Stimulated activated CD8-positive, alpha-beta memory T cell treated with anti-CD3 and anti-CD28 coated beads, Interleukin-2, amount 100 ng/mL, for 48 hours (primary cell): Measurements from ENCODE around the gene ABCA7.

Experiments used
- DNase-seq, 2 donors: peaks; one replicate each; pipeline ENCODE4 v3.0.0-alpha.2; 2020; ENCODE audit warnings: low read depth in 2 of 2

ABCA7 gene

GRCh38 chr19:1055886-1056620 is 16.1 kb downstream of the ABCA7 start:
- DNase-seq: no peak

GRCh38 chr19:1057176-1057855 is 17.4 kb downstream of the ABCA7 start:
- no peak for DNase-seq

GRCh38 chr19:1058112-1058511 is 18.2 kb downstream of the ABCA7 start:
- no peak for DNase-seq

DNA sequence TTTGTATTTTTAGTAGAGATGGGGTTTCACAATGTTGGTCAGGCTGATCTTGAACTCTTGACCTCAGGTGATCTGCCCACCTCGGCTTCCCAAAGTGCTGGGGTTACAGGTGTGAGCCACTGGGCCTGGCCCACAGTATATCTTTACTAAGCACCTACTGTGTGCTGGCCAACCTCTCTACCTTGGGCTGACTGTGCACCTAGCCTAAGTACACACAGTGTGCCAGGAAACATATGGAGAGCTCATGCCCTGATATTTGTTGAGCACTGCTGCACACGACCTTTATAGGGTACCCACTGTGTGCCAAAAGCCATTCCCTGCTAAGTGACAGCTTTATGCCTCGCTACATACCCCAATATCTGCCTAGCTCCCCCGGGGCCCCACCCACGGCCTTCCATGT is 20.8 kb downstream of the ABCA7 start:
- no peak for DNase-seq

GRCh38 chr19:1061987-1062386 is 22.1 kb downstream of the ABCA7 start:
- no peak for DNase-seq

- no peak for DNase-seq
Observed at GRCh38 chr19:1062387-1063029, 22.6 kb downstream of the ABCA7 start.

DNA sequence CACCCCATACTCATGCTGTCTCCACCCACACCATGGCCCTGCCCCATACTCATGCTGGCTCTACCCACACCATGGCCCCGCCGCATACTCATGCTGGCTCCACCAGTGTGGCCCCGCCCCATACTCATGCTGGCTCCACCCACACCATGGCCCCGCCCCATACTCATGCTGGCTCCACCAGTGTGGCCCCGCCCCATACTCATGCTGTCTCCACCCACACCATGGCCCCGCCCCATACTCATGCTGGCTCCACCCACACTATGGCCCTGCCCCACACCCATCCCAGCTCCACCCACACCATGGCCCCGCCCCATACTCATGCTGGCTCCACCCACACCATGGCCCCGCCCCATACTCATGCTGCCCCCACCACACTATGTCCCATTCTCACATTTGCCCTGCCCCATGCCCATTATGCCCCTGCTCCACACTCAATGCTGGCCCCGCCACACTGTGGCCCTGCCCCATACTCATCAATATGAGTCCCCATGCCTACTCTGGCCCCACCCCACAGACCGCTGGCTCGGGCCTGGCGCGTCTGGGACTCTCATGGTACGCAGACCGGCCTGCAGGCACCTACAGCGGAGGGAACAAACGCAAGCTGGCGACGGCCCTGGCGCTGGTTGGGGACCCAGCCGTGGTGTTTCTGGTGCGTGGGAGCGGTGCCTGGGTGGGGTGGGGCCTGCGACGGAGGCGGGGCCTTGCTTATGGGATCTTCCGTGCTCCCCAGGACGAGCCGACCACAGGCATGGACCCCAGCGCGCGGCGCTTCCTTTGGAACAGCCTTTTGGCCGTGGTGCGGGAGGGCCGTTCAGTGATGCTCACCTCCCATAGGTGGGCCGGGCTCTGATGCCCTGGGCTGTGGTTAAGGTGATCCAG is 23.4 kb downstream of the ABCA7 start:
- DNase-seq: peak in 1 of 2 donors; percentile 62

GRCh38 chr19:1063909-1064660 is 24.2 kb downstream of the ABCA7 start:
- DNase-seq: no peak

DNA sequence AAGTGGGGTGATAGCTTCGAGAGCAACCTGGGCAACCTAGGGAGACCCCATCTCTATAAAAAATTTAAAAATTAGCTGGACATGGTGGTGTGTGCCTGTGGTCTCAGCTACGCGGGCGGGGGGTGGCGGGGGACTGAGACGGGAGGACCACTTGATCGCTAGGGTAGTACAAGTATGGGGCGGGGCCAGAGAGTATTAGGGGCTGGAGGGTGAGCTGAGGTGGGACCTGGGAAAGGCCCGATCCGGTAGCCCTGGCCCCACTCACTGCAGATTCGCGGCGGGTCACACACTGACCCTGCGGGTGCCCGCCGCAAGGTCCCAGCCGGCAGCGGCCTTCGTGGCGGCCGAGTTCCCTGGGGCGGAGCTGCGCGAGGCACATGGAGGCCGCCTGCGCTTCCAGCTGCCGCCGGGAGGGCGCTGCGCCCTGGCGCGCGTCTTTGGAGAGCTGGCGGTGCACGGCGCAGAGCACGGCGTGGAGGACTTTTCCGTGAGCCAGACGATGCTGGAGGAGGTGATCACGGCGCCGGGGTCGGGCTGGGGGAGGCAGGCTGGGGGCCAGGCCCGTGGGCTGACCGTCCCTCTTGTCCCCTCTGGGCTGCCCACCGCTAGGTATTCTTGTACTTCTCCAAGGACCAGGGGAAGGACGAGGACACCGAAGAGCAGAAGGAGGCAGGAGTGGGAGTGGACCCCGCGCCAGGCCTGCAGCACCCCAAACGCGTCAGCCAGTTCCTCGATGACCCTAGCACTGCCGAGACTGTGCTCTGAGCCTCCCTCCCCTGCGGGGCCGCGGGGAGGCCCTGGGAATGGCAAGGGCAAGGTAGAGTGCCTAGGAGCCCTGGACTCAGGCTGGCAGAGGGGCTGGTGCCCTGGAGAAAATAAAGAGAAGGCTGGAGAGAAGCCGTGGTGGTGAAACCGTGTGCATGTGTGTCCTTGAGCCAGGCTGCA is 25.0 kb downstream of the ABCA7 start:
- DNase-seq: peak; percentile 62 to 65

DNA sequence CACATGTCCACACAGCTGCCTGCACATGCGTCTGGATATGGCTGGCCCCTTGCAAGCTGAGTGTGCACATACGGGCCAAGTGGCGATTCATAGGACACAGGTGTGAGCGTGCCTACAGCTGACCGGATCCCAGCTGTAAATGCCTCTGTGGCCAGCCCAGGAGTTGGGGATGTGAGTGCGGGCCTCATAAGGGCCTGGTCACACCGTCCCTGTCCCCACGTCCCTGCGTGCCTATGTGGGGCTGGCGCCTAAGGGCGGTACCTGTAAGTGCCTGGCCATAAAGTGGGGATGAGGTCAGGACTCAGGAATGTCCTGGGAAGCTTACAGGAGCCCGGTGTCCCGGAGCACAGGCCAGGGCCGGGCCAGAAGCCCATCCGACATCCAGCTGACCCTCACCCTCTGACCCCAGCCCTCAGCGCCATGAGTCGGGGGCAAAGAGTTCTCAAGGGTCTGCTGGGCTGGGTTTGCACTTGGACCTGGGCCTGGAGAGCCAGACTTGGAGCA is 25.8 kb downstream of the ABCA7 start:
- no peak for DNase-seq

- no peak for DNase-seq
Observed at GRCh38 chr19:1066251-1066747, 26.4 kb downstream of the ABCA7 start.

DNA sequence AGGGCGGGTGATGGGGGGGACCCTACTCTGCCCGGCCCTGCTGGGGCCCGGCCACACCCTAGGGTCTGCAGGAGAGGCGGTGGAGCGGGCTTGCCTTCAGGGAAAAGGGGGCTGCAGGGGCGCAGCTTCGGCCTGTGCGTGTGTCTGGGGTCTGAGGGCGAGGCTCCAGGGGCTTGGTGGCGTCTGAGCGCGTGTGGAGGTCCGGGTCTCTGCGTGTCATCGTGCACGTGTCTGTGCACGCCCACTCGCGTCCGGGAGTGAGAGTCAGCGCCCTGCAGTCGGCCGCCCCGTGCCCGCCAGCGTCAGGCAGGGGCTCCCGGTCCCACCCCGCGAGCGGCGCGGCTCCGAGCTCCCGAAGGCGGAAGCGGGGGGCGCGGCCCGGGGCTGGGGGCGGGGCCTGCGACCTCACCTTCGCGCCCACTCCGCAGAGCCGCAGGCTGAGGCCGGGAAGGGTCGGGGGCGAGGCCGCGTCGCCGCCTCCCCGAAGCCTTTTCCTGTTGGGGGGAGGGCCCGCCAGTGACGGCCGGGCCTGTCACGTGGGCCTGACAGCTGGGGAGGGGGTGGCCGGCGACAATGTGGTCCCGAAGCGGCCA is 26.9 kb downstream of the ABCA7 start, which contains the start of gene ARHGAP45:
Gene ARHGAP45 (plus strand): TSS at position 420 of the 593 bp plus-strand sequence. CDS start 239 bp downstream, outside the sequence.
- peak; percentile 71 to 83 for DNase-seq

GRCh38 chr19:1067341-1067957 is 27.5 kb downstream of the ABCA7 start:
- DNase-seq: peak in 1 of 2 donors; percentile 63

DNA sequence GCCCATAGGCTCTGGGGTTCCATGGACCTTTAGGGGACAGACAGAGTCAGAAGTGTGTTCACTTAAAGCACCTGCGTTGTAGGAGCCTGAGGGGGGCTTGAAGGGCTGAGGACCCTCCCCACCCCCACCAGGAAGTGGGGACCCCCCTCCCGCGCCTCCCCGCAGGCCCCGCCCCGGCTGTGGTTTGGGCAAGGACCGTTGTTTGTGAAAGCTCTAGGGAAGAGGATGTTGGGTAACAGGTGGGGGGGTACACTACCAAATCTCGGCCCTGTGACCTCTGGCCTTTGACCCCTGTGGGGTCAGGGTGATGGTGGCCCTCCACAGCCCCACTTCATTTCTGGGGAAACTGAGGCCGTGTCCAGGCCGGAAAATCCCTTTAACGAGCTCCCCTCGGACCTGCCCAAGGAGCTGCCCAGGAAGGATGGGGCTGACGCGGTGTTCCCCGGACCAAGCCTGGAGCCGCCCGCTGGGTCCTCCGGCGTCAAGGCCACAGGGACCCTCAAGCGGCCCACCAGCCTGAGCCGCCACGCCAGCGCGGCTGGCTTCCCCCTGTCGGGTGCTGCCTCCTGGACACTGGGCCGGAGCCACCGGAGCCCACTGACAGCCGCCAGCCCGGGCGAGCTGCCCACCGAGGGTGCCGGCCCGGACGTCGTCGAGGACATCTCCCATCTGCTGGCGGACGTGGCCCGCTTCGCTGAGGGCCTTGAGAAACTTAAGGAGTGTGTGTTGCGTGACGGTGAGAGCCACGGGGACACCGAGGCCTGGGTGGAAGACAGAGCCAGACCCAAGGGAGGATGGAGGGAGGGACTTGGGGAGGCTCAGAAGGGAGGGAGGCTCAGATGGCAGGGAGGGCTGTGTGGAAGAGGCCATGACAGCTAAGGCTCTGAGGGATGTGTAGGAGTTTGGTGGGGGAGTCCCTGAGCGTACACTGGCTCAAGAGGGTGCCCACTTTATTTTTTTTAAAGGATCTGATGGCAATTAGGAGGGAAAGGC is 28.4 kb downstream of the ABCA7 start:
- DNase-seq: no peak

DNA sequence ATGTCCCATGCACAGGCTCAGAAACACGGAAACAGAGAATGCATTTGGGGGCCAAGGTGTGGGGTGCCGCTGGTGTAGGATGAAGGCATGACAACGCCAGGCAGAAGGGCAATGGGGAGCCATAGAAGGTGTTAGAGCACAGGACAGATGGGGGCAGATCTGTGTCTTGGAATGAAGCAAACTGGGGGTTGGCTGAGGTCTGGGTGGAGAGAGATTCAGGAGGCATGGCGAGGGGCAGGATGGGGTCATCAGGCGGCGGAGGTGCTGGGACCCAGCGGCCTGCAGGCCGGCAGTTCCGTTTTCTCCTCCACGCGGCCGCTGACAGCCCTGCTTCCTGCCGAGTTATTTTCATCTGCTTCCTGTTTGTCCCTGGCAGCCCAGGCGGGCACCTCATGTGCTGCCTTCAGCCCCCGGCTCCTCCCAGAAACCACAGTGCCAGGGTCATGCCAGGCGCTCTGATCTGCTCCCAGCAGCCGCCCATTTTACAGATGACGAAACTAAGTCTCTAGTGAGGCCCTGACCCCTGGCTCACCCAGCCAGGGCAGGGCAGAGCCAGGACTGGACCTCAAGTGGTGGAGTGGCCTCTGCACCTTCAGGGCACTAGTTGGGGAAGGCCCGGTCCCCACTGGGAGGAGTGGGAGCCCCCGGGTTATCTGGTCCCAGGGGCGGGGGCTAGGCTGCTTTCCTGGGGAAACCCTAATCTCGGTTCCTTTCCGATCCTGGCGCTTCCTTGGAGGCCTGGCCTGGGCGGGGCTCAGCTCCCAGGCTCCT is 29.3 kb downstream of the ABCA7 start:
- no peak for DNase-seq

- no peak for DNase-seq
Observed at GRCh38 chr19:1070576-1070930, 30.6 kb downstream of the ABCA7 start.
